H1 (cell line): ENCODE measurements around the gene MAP1LC3A. TPM values are rescaled to one million over a fixed set of nuclear protein-coding genes. Genes with fewer than 3 reads are reported as not detected.

ENCODE experiments used
- ASH2L ChIP-seq: fragments of 200-600, 300-600 bp; sonication (generic); IDR thresholded peaks from one replicate; pipeline ENCODE4 v1.7.1; 2017; ENCODE audit warnings: low read length
- RFX5 ChIP-seq: IDR thresholded peaks from 2 replicates; pipeline ENCODE4 v1.6.1; 2011; ENCODE audit warnings: low read depth, low read length, improper control_type of control experiment, borderline replicate concordance
- SIRT6 ChIP-seq: IDR thresholded peaks from one replicate; pipeline ENCODE4 v1.7.1; 2012; ENCODE audit warnings: low read length, inconsistent platforms
- polyA plus RNA-seq, 7 experiments: library from polyadenylated mRNA; depleted of rRNA in 3 of 7; stranded (reverse) in 5 of 7; unstranded in 2 of 7; fragments of >200 nt in 5 of 7; fragments of 200-250 nt in 2 of 7; gene quantifications; 1 replicate in 5 of 7; 2 replicates in 1 of 7; 4 replicates in 1 of 7; pipeline versions ENCODE4 v1.2.1 to v1.2.3, GENCODE V29; 2011 to 2013; ENCODE audit warnings: missing spikeins in 2 of 7, mixed read lengths in 2 of 7
- total RNA-seq: library from RNA; stranded (reverse); fragmentation: NEBNext Ultra II Directional; extraction: Animal tissue kit (Norgen Biotek cat#: 25700); gene quantifications from 2 replicates; pipeline ENCODE4 v1.2.1, GENCODE V29; 2021

Gene MAP1LC3A
- total and polyA plus RNA-seq, 2 of the 8 experiments (the other 6 are each of a cell fraction or from before 2014, with no cell fraction given), result 5.0 to 6.1 TPM

- no peak for TF ChIP-seq RFX5
- TF ChIP-seq ASH2L, result no peak
- no peak for TF ChIP-seq SIRT6
Observed at GRCh38 chr20:34539756-34540155, 18.8 kb upstream of the MAP1LC3A start (continued).
